NT2/D1 (cell line): ENCODE data around the gene ZSWIM5.

Experiments used
- YY1 ChIP-seq: IDR thresholded peaks from 2 replicates; pipeline ENCODE4 v1.6.1; 2011; ENCODE audit not compliant: insufficient read length, insufficient read depth
- ZNF274 ChIP-seq: IDR thresholded peaks from 2 replicates; pipeline ENCODE4 v1.6.1; 2011; ENCODE audit warnings: mild to moderate bottlenecking, low read depth, low read length

DNA sequence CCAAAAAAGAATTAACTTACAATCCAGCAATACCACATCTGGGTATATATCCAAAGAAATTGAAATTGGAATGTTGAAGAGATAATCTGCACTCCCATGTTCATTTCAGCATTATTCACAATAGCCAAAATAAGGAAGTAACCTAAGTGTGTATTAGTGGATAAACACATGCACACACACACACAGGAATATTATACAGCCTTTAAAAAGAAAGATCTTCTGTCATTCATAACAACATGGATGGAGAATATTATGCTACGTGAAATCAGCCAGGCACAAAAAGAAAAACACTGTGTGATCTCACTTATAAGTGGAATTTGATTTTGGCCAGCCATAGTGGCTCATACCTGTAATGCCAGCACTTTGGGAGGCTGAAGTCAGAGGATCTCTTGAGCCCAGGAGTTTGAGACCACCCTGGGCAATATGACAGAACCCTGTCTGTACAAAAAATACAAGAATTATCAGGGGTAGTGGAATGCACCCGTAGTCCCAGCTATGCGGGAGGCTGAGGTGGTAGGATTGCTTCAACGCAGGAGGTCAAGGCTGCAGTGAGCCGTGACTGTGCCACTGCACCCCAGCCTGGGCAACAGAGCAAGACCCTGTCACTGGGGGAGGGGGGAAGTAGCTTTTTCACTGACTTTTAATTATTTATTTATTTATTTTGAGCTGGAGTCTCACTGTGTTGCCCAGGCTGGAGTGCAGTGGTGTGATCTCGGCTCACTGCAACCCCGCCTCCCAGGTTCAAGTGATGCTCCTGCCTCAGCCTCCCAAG lies 210.8 kb downstream of the ZSWIM5 start:
- TF ChIP-seq YY1 (no peak), ZNF274 (no peak)
